ENCODE data around the gene TDP1.

The TDP1 gene

DNA sequence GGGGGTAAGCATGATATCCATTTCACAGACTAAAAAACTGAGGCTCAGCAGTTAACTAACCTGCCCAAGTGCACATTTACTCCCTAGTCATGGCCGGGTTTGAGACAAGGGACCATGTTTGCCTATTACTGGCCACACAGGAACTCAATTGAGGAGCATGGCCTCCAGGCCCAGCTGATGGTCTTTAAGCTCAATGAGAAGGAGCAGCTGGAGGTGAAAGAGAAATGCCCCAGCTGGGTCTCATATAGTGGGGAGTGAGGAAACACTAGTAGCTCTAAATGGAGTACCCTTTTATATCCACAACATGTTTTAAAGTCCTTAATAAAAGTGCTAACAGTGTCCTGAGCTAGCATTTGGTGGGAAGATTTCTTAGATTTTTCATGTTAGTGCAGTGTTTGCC, 1.6 kb downstream of the TDP1 start:
- no peak for ATAC-seq (ENCODE audit: low read depth)
- TF ChIP-seq, protein P1, sequence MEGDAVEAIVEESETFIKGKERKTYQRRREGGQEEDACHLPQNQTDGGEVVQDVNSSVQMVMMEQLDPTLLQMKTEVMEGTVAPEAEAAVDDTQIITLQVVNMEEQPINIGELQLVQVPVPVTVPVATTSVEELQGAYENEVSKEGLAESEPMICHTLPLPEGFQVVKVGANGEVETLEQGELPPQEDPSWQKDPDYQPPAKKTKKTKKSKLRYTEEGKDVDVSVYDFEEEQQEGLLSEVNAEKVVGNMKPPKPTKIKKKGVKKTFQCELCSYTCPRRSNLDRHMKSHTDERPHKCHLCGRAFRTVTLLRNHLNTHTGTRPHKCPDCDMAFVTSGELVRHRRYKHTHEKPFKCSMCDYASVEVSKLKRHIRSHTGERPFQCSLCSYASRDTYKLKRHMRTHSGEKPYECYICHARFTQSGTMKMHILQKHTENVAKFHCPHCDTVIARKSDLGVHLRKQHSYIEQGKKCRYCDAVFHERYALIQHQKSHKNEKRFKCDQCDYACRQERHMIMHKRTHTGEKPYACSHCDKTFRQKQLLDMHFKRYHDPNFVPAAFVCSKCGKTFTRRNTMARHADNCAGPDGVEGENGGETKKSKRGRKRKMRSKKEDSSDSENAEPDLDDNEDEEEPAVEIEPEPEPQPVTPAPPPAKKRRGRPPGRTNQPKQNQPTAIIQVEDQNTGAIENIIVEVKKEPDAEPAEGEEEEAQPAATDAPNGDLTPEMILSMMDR (IDR thresholded peaks at IDR 0.05; ENCODE audit: poor library complexity, severe bottlenecking) = no peak
- Histone ChIP-seq H3K27me3 (ENCODE audit: insufficient read depth, poor library complexity, severe bottlenecking) (no peaks in the 10 kb centered on the region), H3K9me3 (ENCODE audit: severe bottlenecking) (no peaks in the 10 kb centered on the region), H3K4me1 (ENCODE audit: insufficient read depth, poor library complexity, severe bottlenecking) (peaks cover 9% of the 10 kb centered on the region), H3K27ac (ENCODE audit: poor library complexity, severe bottlenecking) (no peak overlapping the region), H3K36me3 (ENCODE audit: low read depth) (peaks cover 35% of the 10 kb centered on the region), H3K4me3 (ENCODE audit: severe bottlenecking) (no peak overlapping the region)
- DNase-seq (ENCODE audit: low spot score) = no peak

DNA sequence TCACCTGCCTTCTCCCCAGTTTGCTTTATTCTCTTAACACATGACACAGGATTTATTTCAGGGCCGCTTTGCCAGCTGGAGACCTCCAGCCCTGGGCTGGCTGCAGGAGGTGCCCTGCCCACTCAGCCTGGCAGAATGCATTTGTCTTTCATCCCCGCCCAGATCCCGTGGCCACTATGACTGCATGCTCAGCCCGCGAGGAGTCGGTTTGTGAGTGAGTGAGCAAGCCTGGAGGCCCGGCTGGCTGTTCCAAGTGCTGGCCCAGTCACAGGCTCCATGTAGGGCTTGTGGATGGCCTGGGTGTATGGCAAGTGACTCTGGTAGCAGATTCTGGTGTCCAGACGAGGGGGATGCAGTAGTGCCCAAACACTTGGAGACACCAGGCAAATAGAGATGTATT, 2.1 kb downstream of the TDP1 start:
- TF ChIP-seq, protein P1 (IDR thresholded peaks at IDR 0.05; ENCODE audit: poor library complexity, severe bottlenecking) = no peak

DNA sequence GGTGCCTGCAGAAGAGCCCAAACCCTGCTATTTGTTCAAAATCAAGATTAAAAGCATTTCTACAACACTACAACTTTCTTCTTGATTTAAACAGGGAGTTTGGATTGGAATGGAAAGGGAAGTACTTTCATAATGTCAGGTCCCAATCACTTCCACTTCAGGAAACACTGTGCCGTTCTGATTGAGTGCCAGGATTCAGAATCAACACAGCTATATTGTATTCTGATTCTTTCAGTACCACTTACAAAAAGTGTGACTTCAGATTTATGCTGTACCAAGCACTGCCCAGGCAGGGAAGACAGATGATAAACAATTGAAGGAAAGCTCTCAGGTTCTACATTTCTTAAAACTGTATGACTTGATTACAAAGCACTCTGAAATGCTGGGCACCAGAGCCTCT, 3.2 kb downstream of the TDP1 start:
- Histone ChIP-seq H3K4me3 (ENCODE audit: severe bottlenecking) (no peak overlapping the region), H3K36me3 (ENCODE audit: low read depth) (peaks cover 48% of the 10 kb centered on the region), H3K27ac (ENCODE audit: poor library complexity, severe bottlenecking) (no peak overlapping the region), H3K27me3 (ENCODE audit: insufficient read depth, poor library complexity, severe bottlenecking) (no peaks in the 10 kb centered on the region), H3K4me1 (ENCODE audit: insufficient read depth, poor library complexity, severe bottlenecking) (peaks cover 3% of the 10 kb centered on the region), H3K9me3 (ENCODE audit: severe bottlenecking) (no peaks in the 10 kb centered on the region)
- ATAC-seq (ENCODE audit: low read depth) (no peak), DNase-seq (ENCODE audit: low spot score) (no peak)
- TF ChIP-seq, protein P1 (IDR thresholded peaks at IDR 0.05; ENCODE audit: poor library complexity, severe bottlenecking) = no peak

More for the DNA sequence above, 2.1 kb downstream of the TDP1 start:
- Histone ChIP-seq H3K4me1 (ENCODE audit: insufficient read depth, poor library complexity, severe bottlenecking) (peaks cover 9% of the 10 kb centered on the region), H3K36me3 (ENCODE audit: low read depth) (peaks cover 38% of the 10 kb centered on the region), H3K27me3 (ENCODE audit: insufficient read depth, poor library complexity, severe bottlenecking) (no peaks in the 10 kb centered on the region), H3K27ac (ENCODE audit: poor library complexity, severe bottlenecking) (no peak overlapping the region), H3K4me3 (ENCODE audit: severe bottlenecking) (no peak overlapping the region), H3K9me3 (ENCODE audit: severe bottlenecking) (no peaks in the 10 kb centered on the region)
- ATAC-seq (ENCODE audit: low read depth) (no peak), DNase-seq (ENCODE audit: low spot score) (no peak)

DNA sequence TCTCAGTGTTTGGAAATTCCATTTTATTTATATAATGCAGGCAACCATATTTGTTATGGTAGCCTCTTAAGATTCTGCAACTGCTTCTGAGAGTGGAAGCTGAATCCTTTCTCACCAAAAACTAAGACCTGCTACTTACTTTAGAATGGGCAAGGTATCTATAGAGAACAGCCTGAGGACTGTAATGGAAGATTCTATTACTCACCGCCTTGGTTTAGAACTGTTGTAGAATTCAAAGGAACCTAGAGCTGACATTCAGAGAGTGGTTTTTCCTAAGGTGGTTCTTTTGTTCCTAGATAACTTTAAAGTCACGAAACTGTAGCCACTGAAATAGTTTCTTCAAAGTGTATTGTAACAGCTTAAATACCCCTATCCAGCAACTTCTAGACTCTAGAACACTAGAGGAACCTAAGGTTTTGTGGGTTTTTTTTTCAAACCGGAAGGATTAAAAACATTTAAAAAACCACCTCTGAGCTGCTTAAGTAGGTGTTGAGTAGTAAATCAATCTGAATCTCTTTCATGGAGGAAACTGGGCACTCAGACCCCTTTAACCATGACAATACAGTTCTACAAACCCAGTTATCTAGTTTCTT, 4.2 kb downstream of the TDP1 start:
- peaks cover 3% of the 10 kb centered on the region for H3K4me1 ChIP-seq (ENCODE audit: insufficient read depth, poor library complexity, severe bottlenecking)
- no peak overlapping the region for H3K27ac ChIP-seq (ENCODE audit: poor library complexity, severe bottlenecking)
- no peak overlapping the region for H3K4me3 ChIP-seq (ENCODE audit: severe bottlenecking)
- no peaks in the 10 kb centered on the region for H3K9me3 ChIP-seq (ENCODE audit: severe bottlenecking)
- H3K36me3 ChIP-seq (ENCODE audit: low read depth) = peaks cover 58% of the 10 kb centered on the region
- DNase-seq (ENCODE audit: low spot score) (no peak), ATAC-seq (ENCODE audit: low read depth) (no peak)
- TF ChIP-seq, protein P1 (IDR thresholded peaks at IDR 0.05; ENCODE audit: poor library complexity, severe bottlenecking) = no peak
- no peaks in the 10 kb centered on the region for H3K27me3 ChIP-seq (ENCODE audit: insufficient read depth, poor library complexity, severe bottlenecking)

DNA sequence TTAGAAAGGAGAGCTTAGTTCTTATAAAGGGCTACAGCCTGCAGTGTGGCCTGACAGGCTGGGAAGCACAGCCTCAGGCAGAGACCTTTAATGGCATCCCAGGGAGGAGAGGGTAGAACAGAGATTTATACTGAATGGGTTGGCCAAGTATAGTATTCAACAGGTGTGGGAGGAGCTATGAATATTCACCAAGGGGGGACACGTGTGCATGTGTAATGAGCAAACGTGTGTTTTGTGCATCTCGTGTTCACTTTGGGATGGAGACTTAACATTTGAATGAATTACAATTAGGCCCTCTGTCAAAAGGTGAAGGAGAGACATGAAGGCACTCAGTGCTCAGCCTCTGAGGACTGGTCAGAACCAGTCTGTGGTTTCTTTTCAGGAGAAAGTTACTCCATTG, 5.2 kb downstream of the TDP1 start:
- no peaks in the 10 kb centered on the region for H3K9me3 ChIP-seq (ENCODE audit: severe bottlenecking)
- no peak overlapping the region for H3K4me3 ChIP-seq (ENCODE audit: severe bottlenecking)
- TF ChIP-seq, protein P1 (IDR thresholded peaks at IDR 0.05; ENCODE audit: poor library complexity, severe bottlenecking) = no peak
- H3K27ac ChIP-seq (ENCODE audit: poor library complexity, severe bottlenecking) = no peak overlapping the region
- H3K27me3 ChIP-seq (ENCODE audit: insufficient read depth, poor library complexity, severe bottlenecking) = no peaks in the 10 kb centered on the region
- H3K4me1 ChIP-seq (ENCODE audit: insufficient read depth, poor library complexity, severe bottlenecking) = peaks cover 3% of the 10 kb centered on the region
- DNase-seq (ENCODE audit: low spot score) (no peak), ATAC-seq (ENCODE audit: low read depth) (no peak)
- H3K36me3 ChIP-seq (ENCODE audit: low read depth) = peaks cover 65% of the 10 kb centered on the region
